HEK293 (cell line): Measurements from ENCODE around the gene PLBD2.
A peak's percentile ranks its signal among the peaks of the same experiment; 100 is the strongest.

Experiments used
- CTCF ChIA-PET: fragments of 350-600 bp; formaldehyde crosslinking; extraction: SDS; loops from one replicate; lab custom pipeline; 2021; ENCODE audit warnings: antibody characterized with exemption; lab: Yijun Ruan, JAX
- POLR2A ChIA-PET: fragments of 300-600 bp; formaldehyde crosslinking; extraction: SDS; loops from one replicate; lab custom pipeline; 2020; ENCODE audit warnings: antibody characterized with exemption, inconsistent platforms; lab: Yijun Ruan, JAX
- H3K27ac ChIP-seq: fragments of 200-500 bp; sonication (Bioruptor generic); 2 replicates; pipeline ENCODE4 v1.5.1; 2014; ENCODE audit warnings: low read depth, low read length, control low read depth, inconsistent platforms; ENCODE audit errors: extremely low read depth
- H3K36me3 ChIP-seq, 2 experiments: fragments of 200-500 bp in 1 of 2; sonication (Bioruptor generic) in 1 of 2; 1 replicate in 1 of 2; 2 replicates in 1 of 2; pipeline ENCODE4 v1.5.1; 2014 to 2017; ENCODE audit warnings: inconsistent platforms in 2 of 2, low read length in 2 of 2; ENCODE audit not compliant: control insufficient read depth in 2 of 2, insufficient read depth in 1 of 2
- H3K4me1 ChIP-seq: fragments of 200-500 bp; sonication (Bioruptor generic); 2 replicates; pipeline ENCODE4 v1.5.1; 2014; ENCODE audit warnings: mild to moderate bottlenecking, low read length, inconsistent platforms; ENCODE audit not compliant: control insufficient read depth, insufficient read depth
- H3K4me3 ChIP-seq: 2 replicates; pipeline ENCODE4 v1.5.1; 2011; ENCODE audit warnings: low read depth, mild to moderate bottlenecking, control low read depth, low read length, moderate library complexity
- H3K9me3 ChIP-seq: fragments of 200-500 bp; sonication (Bioruptor generic); 2 replicates; pipeline ENCODE4 v1.5.1; 2014; ENCODE audit warnings: low read depth, low read length, inconsistent platforms; ENCODE audit not compliant: control insufficient read depth, insufficient read depth
- EGR2 ChIP-seq: fragments of 450-650 bp; formaldehyde crosslinking; IDR thresholded peaks from 2 replicates; pipeline ENCODE4 v1.5.1; 2016; ENCODE audit warnings: low read depth, missing biosample characterization, missing genetic modification characterization
- KLF9 ChIP-seq: fragments of 450-650 bp; formaldehyde crosslinking; IDR thresholded peaks from 2 replicates; pipeline ENCODE4 v1.5.1; 2016; ENCODE audit warnings: missing biosample characterization, missing genetic modification characterization, low read depth
- OSR2 ChIP-seq: fragments of 450-650 bp; formaldehyde crosslinking; IDR thresholded peaks from 2 replicates; pipeline ENCODE4 v1.5.1; 2016; ENCODE audit warnings: missing biosample characterization, missing genetic modification characterization
- REPIN1 ChIP-seq: fragments of 450-650 bp; formaldehyde crosslinking; IDR thresholded peaks from 2 replicates; pipeline ENCODE4 v1.5.1; 2017; ENCODE audit warnings: missing biosample characterization, missing genetic modification characterization, low read depth
- ZFHX2 ChIP-seq: fragments of 450-650 bp; formaldehyde crosslinking; conservative IDR thresholded peaks from 2 replicates; pipeline ENCODE4 v1.5.1; 2016; ENCODE audit warnings: missing biosample characterization, missing genetic modification characterization
- ZFP69B ChIP-seq: fragments of 450-650 bp; formaldehyde crosslinking; IDR thresholded peaks from 2 replicates; pipeline ENCODE4 v1.5.1; 2016; ENCODE audit warnings: missing biosample characterization, missing genetic modification characterization
- ZNF16 ChIP-seq: fragments of 450-650 bp; formaldehyde crosslinking; IDR thresholded peaks from 2 replicates; pipeline ENCODE4 v1.5.1; 2016; ENCODE audit warnings: low read depth, missing biosample characterization, missing genetic modification characterization
- ZNF24 ChIP-seq: fragments of 450-650 bp; formaldehyde crosslinking; IDR thresholded peaks from 2 replicates; pipeline ENCODE4 v1.5.1; 2016; ENCODE audit warnings: missing biosample characterization, missing genetic modification characterization
- ZNF529 ChIP-seq: fragments of 450-650 bp; formaldehyde crosslinking; IDR thresholded peaks from 2 replicates; pipeline ENCODE4 v1.5.1; 2017; ENCODE audit warnings: missing genetic modification characterization, missing biosample characterization; ENCODE audit not compliant: insufficient replicate concordance
- ZNF544 ChIP-seq: fragments of 450-650 bp; formaldehyde crosslinking; IDR thresholded peaks from 2 replicates; pipeline ENCODE4 v1.5.0; 2017; ENCODE audit warnings: missing biosample characterization, missing genetic modification characterization
- ZNF549 ChIP-seq: fragments of 450-650 bp; IDR thresholded peaks from 2 replicates; pipeline ENCODE4 v1.5.1; 2018; ENCODE audit warnings: missing biosample characterization, missing genetic modification characterization, mild to moderate bottlenecking, inconsistent platforms, moderate library complexity
- ZNF623 ChIP-seq: fragments of 450-650 bp; formaldehyde crosslinking; IDR thresholded peaks from 2 replicates; pipeline ENCODE4 v1.5.1; 2016; ENCODE audit warnings: missing biosample characterization, missing genetic modification characterization
- ZNF664 ChIP-seq: fragments of 450-650 bp; formaldehyde crosslinking; IDR thresholded peaks from 2 replicates; pipeline ENCODE4 v1.5.1; 2016; ENCODE audit warnings: missing biosample characterization, missing genetic modification characterization
- ZNF76 ChIP-seq: fragments of 450-650 bp; formaldehyde crosslinking; IDR thresholded peaks from 2 replicates; pipeline ENCODE4; 2016; ENCODE audit warnings: low read depth, missing biosample characterization, missing genetic modification characterization, borderline replicate concordance
- TF ChIP-seq, protein P1 (sequence below): fragments of 450-650 bp; formaldehyde crosslinking; IDR thresholded peaks from 2 replicates; pipeline ENCODE4 v1.5.1; 2017; ENCODE audit warnings: missing biosample characterization, missing genetic modification characterization
- TF ChIP-seq, protein P2 (sequence below): fragments of 450-650 bp; formaldehyde crosslinking; IDR thresholded peaks from 2 replicates; pipeline ENCODE4 v1.5.1; 2016; ENCODE audit warnings: missing biosample characterization, missing genetic modification characterization
- TF ChIP-seq, protein P3 (sequence below): fragments of 450-650 bp; formaldehyde crosslinking; IDR thresholded peaks from 2 replicates; pipeline ENCODE4 v1.5.1; 2016; ENCODE audit warnings: missing biosample characterization, missing genetic modification characterization
- TF ChIP-seq, protein P4 (sequence below): fragments of 450-650 bp; formaldehyde crosslinking; IDR thresholded peaks from 2 replicates; pipeline ENCODE4 v1.5.1; 2016; ENCODE audit warnings: missing biosample characterization, missing genetic modification characterization

Gene PLBD2

DNA sequence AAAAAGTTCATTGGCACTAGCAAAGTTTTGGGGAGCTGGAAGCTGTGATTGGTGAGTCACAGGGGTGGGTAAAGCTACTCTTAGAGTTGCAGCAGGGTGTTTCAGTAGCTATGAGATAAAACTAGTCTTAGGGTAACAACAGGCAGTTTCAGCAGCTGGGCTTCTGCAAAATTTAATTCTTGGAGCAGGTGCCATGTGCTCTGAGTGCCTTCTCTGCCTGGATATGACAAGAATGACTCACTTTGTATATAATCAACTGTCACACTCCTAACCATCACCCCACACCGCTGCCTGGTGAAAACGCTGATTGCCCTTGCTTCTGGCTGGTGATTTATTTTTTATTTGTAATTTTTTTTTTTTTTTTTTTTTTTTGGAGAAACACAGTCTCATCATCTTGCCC is 10.5 kb upstream of the PLBD2 start:
- H3K27ac ChIP-seq = no peak overlapping the region
- TF ChIP-seq ZNF544 (tag by site-specific recombination) (no peak), KLF9 (no peak), ZNF24 (tag by site-specific recombination) (no peak), OSR2 (tag by site-specific recombination) (no peak), ZNF76 (tag by site-specific recombination) (no peak)
- H3K36me3 ChIP-seq = no peaks in the 10 kb centered on the region
- no peaks in the 10 kb centered on the region for H3K4me1 ChIP-seq
- CTCF ChIA-PET = interaction anchor here (1.0 kb wide), 1 partner anchor 9 kb away, joined by 3 read pairs; no protein-coding TSS in a partner anchor
- POLR2A ChIA-PET = no interaction called here
- no peak overlapping the region for H3K4me3 ChIP-seq
- no peaks in the 10 kb centered on the region for H3K9me3 ChIP-seq

DNA sequence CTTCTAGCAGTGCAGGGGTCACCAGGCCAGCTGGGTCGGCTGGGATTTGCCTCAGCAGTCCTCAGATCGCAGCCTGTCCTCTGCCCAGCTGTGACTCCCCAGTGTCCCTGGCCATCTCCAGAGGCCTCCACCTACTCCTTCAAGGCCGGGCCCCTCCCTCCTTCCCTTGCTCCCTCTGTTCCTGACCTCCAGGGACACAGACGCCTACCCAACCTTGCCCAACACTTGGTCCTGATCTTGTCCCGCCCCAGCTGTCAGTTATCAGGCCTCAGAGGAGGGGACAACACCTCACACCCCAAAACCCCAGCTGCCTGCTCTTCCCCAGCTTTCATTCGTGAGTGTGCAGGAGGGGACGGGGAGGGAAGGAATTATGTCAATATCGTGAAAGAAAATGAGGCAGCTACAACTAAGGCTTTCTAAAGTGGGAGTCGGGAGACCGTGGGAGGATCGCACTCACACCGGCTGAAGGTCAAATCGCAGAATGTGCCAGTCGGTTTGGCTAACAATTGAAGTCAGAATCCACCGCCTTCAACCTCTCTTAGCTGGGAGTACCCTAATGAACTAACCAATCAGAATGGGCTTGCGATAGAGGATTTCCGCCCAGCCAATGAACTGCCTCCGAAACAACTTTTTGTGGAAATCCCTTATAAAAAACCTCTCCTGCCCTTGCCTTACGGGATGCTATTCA is 9.4 kb upstream of the PLBD2 start:
- Histone ChIP-seq H3K4me1 (no peaks in the 10 kb centered on the region), H3K36me3 (no peaks in the 10 kb centered on the region), H3K27ac (no peak overlapping the region), H3K9me3 (no peaks in the 10 kb centered on the region), H3K4me3 (no peak overlapping the region)
- ChIA-PET POLR2A (no interaction called here), CTCF (no interaction called here)
- TF ChIP-seq, protein P1, sequence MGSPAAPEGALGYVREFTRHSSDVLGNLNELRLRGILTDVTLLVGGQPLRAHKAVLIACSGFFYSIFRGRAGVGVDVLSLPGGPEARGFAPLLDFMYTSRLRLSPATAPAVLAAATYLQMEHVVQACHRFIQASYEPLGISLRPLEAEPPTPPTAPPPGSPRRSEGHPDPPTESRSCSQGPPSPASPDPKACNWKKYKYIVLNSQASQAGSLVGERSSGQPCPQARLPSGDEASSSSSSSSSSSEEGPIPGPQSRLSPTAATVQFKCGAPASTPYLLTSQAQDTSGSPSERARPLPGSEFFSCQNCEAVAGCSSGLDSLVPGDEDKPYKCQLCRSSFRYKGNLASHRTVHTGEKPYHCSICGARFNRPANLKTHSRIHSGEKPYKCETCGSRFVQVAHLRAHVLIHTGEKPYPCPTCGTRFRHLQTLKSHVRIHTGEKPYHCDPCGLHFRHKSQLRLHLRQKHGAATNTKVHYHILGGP = no peak
- TF ChIP-seq, protein P2, sequence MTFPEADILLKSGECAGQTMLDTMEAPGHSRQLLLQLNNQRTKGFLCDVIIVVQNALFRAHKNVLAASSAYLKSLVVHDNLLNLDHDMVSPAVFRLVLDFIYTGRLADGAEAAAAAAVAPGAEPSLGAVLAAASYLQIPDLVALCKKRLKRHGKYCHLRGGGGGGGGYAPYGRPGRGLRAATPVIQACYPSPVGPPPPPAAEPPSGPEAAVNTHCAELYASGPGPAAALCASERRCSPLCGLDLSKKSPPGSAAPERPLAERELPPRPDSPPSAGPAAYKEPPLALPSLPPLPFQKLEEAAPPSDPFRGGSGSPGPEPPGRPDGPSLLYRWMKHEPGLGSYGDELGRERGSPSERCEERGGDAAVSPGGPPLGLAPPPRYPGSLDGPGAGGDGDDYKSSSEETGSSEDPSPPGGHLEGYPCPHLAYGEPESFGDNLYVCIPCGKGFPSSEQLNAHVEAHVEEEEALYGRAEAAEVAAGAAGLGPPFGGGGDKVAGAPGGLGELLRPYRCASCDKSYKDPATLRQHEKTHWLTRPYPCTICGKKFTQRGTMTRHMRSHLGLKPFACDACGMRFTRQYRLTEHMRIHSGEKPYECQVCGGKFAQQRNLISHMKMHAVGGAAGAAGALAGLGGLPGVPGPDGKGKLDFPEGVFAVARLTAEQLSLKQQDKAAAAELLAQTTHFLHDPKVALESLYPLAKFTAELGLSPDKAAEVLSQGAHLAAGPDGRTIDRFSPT (tag by site-specific recombination) = no peak
- TF ChIP-seq ZNF529 (tag by site-specific recombination) (no peak), ZNF549 (no peak), ZFHX2 (peak; percentile 50), ZNF664 (tag by site-specific recombination) (no peak), REPIN1 (tag by site-specific recombination) (no peak), EGR2 (tag by site-specific recombination) (peak; percentile 80)
- TF ChIP-seq, protein P3, sequence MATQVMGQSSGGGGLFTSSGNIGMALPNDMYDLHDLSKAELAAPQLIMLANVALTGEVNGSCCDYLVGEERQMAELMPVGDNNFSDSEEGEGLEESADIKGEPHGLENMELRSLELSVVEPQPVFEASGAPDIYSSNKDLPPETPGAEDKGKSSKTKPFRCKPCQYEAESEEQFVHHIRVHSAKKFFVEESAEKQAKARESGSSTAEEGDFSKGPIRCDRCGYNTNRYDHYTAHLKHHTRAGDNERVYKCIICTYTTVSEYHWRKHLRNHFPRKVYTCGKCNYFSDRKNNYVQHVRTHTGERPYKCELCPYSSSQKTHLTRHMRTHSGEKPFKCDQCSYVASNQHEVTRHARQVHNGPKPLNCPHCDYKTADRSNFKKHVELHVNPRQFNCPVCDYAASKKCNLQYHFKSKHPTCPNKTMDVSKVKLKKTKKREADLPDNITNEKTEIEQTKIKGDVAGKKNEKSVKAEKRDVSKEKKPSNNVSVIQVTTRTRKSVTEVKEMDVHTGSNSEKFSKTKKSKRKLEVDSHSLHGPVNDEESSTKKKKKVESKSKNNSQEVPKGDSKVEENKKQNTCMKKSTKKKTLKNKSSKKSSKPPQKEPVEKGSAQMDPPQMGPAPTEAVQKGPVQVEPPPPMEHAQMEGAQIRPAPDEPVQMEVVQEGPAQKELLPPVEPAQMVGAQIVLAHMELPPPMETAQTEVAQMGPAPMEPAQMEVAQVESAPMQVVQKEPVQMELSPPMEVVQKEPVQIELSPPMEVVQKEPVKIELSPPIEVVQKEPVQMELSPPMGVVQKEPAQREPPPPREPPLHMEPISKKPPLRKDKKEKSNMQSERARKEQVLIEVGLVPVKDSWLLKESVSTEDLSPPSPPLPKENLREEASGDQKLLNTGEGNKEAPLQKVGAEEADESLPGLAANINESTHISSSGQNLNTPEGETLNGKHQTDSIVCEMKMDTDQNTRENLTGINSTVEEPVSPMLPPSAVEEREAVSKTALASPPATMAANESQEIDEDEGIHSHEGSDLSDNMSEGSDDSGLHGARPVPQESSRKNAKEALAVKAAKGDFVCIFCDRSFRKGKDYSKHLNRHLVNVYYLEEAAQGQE (tag by site-specific recombination) = no peak

DNA sequence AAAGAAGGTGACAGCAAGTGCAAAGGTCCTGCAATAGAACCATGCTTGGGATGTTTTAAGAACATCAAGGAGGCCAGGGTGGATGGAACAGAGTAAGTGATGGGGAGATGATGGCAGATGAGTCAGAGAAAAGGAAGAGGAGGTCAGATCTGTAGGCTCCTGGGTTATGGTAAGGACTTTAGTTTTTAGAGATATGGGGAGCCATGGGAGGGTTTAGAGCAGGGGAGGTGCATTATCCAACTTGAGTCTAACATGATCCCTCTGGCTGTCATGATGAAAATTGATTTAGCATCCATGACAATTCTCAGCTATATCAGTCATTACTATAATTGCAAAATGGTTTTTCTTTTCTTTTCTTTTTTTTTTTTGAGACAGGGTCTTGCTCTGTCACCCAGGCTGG is 7.3 kb upstream of the PLBD2 start:
- Histone ChIP-seq H3K4me3 (no peak overlapping the region), H3K9me3 (no peaks in the 10 kb centered on the region), H3K4me1 (no peaks in the 10 kb centered on the region), H3K27ac (no peak overlapping the region), H3K36me3 (no peaks in the 10 kb centered on the region)
- POLR2A ChIA-PET = no interaction called here
- CTCF ChIA-PET = interaction anchor here (0.6 to 0.7 kb wide), 2 partner anchors 101 to 303 kb away, joined by 3 read pairs; no protein-coding TSS in a partner anchor
- TF ChIP-seq ZFP69B = no peak
- TF ChIP-seq ZNF16 = peak; percentile 76
- TF ChIP-seq, protein P4, sequence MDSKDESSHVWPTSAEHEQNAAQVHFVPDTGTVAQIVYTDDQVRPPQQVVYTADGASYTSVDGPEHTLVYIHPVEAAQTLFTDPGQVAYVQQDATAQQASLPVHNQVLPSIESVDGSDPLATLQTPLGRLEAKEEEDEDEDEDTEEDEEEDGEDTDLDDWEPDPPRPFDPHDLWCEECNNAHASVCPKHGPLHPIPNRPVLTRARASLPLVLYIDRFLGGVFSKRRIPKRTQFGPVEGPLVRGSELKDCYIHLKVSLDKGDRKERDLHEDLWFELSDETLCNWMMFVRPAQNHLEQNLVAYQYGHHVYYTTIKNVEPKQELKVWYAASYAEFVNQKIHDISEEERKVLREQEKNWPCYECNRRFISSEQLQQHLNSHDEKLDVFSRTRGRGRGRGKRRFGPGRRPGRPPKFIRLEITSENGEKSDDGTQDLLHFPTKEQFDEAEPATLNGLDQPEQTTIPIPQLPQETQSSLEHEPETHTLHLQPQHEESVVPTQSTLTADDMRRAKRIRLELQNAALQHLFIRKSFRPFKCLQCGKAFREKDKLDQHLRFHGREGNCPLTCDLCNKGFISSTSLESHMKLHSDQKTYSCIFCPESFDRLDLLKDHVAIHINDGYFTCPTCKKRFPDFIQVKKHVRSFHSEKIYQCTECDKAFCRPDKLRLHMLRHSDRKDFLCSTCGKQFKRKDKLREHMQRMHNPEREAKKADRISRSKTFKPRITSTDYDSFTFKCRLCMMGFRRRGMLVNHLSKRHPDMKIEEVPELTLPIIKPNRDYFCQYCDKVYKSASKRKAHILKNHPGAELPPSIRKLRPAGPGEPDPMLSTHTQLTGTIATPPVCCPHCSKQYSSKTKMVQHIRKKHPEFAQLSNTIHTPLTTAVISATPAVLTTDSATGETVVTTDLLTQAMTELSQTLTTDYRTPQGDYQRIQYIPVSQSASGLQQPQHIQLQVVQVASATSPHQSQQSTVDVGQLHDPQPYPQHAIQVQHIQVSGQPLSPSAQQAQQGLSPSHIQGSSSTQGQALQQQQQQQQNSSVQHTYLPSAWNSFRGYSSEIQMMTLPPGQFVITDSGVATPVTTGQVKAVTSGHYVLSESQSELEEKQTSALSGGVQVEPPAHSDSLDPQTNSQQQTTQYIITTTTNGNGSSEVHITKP = 0 out of 2 replicates have a peak, but pooled peaks have one; percentile 48
- peak; percentile 30 for TF ChIP-seq ZNF623 (tag by site-specific recombination)
